HS-27A (cell line): ENCODE results near the gene CYB5R4.
"Not testable (repeated sequence)": the region's sequence is repeated elsewhere in the genome, so short reads cannot be mapped to it uniquely, and the experiment has no call there.

Experiments used
- DNase-seq: peaks from one replicate; pipeline ENCODE4 v3.0.0-alpha.2; 2012; ENCODE audit warnings: low read depth, missing footprints

CYB5R4 gene

DNA sequence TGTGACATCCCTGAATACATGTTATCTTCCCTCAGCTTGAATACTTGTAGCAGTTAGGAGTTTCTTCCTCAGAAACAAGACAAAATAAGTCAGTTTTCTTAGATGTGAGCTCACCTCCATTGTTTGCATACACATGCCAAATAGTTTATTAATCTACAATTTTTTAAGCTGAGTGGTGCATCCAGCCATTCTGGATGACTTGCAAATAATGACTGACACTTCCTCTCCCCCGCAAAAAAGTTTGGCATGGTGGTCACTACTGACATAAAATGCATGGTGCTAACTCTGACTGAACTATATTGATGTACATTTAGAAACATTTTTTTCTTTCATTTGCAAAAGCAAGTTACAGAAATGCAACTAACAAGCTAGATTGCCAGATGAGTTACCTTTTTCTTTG, 55.5 kb downstream of the CYB5R4 start:
- no peak for DNase-seq

DNA sequence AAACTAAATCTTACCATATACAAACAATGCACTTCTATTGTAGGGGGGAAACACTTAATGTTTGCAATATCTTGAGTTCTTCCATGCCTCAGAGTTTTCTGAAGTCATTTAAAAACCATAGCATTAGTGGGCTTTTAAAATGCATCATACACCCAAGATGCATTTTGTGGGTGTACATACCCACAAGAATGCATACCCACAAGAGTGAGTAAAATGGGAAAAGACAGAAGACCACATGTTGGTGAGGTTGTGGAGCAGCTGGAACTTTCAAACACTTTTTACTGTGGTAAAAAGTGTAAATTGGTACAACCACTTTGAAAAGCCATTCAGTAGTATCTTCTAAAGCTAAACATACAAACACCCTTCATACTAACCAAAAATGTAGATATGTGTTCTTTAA, 57.5 kb downstream of the CYB5R4 start:
- no peak for DNase-seq

DNA sequence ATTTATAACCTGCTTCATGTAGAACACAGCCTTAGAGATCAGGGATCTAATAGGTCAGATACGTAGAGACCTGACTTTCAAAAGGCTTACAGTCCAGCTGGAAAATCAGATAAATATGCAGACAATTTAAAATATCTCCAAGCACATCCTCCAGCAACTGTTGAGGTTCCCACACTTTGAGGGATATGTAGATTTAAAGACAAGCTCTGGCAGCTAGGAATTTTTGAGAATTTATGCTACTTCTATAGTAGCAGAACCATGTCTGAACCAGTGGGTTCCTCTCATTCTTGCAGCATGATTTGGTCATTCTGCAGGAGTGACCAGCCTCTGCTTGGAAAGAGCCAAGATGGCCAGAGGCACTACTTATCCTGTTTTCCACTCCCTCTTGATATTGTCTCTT, 60.5 kb downstream of the CYB5R4 start:
- DNase-seq = no peak

DNA sequence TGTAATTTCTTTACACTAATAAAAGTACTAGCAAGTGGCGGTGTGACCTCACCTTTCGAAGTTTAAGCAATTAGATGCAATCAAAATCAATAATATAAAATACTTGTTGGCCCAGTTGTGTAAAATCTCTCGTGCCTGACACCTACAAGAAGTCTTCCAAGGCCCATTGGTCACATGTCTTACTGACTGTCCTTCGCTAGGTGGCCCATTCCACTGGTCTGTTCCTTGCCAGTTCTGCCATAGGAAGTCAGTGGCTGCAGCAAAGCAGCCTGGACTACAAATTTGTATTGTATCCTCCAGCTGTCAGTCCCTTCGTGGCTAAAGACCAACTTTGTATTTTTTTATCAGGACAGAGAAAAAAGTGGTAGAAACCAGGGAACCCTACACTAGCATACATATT, 61.8 kb downstream of the CYB5R4 start:
- no peak for DNase-seq

DNA sequence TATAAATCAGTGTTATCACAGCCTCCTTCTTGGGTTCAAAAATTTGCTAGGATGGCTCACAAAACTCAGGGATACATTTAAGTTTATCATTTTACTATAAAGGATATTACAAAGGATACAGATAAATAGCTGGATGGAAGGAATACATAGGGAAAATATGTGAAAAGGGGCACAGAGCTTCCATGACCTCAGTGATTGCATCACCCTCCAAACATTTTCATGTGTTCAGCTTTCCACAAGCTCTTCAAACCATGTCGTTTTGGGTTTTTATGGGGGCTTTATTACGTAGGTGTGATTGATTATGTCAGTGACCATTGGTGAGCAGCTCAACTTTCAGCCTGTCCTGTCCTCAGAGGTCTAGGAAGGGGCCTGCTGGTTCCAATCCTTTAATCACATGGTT, 68.0 kb downstream of the CYB5R4 start:
- no peak for DNase-seq

DNA sequence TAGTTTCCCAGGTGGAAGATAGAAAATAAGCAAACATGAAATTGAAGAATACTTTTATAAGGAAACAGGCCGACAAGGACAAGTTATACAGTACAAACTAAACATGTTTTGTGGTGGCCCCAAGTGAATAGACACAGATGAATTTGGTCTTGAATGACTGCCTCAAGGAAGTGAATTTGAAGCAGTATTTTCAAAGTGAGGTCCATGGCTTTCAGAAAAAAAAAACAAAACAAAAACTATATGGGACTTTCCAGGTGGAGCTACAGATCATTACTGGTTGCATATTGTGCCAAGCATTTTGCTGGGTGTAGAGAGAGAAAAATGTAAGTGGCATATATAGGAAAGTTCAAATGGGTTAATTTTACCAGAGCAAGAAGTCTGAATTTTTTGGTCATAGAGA, 68.8 kb downstream of the CYB5R4 start:
- no peak for DNase-seq

DNA sequence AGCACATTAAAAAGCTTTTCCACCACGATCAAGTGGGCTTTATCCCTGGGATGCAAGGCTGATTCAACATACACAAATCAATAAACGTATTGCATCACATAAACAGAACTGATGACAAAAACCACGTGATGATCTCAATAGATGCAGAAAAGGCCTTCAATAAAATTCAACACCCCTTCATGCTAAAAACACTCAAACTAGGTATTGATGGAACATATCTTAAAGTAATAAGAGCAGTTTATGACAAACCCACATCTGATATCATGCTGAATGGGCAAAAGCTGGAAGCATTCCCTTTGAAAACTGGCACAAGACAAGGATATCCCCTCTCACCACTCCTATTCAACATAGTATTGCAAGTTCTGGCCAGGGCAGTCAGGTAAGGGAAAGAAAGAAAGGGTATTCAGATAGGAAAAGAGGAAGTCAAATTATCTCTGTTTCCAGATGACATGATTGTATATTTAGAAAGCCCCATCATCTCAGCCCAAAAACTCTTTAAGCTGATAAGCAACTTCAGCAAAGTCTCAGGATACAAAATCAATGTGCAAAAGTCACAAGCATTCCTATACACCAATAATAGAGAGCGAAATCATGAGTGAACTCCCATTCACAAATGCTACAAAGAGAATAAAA, 86.8 kb downstream of the CYB5R4 start:
- not testable (repeated sequence) for DNase-seq

DNA sequence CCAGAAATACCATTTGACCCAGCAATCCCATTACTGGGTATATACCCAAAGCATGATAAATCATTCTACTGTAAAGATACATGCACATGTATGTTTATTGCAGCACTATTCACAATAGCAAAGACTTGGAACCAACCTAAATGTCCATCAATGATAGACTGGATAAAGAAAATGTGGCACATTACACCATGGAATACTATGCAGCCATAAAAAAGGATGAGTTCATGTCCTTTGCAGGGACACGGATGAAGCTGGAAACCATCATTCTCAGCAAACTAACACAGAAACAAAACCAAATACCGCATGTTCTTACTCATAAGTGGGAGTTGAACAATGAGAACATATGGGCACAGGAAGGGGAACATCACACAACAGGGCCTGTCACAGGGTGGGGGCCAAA, 88.5 kb downstream of the CYB5R4 start:
- DNase-seq = not testable (repeated sequence)

DNA sequence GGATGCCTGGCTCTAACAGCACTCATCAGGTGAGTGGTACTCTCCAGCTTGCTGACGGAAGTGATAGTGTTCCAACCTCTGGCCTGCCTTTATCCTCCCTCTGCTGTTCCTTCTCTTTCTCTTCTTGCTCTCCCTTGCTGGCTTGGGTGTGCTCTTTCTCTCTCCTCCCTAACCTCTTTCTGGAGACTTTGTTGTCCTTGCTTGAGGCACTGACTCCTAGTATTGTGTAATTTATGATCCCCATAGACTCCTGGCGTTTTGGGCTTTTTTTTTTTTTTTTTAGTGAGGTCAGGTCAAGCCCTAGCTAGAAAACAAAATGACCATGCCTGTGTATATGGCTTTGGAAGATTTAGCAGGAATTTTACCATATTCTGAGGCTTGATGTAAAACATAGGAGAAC, 89.4 kb downstream of the CYB5R4 start:
- DNase-seq = no peak

DNA sequence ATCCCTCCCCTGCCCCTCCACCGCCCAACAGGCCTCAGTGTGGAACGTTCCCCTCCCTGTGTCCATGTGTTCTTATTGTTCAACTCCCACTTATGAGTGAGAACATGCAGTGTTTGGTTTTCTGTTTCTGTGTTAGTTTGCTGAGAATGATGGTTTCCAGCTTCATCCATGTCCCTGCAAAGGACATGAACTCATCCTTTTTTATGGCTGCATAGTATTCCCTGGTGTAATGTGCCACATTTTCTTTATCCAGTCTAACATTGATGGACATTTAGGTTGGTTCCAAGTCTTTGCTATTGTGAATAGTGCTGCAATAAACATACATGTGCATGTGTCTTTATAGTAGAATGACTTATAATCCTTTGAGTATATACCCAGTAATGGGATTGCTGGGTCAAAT, 91.9 kb downstream of the CYB5R4 start:
- DNase-seq = not testable (repeated sequence)

DNA sequence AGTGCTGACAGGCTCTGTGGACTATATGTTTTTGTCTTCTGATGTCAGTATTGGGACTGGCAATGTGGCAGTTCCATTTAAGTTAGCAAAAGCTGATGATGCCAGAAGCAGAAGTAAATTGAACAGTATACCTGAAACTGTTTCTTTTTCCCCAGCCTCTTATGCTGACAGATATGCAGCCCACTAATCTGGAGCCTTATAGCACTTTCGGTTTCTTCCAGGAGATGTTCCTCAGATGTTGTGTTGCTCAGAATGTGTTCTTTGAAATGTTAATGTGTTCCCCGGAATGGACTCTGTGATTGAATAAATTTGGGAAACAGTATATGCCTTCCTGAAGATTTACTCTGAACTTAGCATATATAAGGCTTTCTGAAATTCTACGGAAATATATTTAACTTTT, 93.3 kb downstream of the CYB5R4 start:
- DNase-seq = no peak

DNA sequence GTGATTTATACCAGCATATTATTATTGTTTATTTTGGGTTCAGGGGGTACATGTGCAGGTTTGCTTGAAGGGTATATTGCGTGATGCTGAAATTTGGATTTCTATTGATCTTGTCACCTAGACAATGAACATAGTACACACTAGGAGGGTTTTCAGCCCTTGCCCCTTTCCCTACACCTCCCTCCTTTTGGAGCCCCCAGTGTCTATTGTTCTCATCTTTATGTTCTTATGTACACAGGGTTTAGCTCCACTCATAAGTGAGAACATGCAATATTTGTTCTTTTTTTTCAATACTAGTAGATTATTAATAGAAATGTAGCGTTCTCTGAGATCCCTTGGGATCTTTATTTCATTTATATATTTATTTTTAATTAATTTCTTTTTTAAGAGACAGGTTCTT, 94.9 kb downstream of the CYB5R4 start:
- DNase-seq = no peak

DNA sequence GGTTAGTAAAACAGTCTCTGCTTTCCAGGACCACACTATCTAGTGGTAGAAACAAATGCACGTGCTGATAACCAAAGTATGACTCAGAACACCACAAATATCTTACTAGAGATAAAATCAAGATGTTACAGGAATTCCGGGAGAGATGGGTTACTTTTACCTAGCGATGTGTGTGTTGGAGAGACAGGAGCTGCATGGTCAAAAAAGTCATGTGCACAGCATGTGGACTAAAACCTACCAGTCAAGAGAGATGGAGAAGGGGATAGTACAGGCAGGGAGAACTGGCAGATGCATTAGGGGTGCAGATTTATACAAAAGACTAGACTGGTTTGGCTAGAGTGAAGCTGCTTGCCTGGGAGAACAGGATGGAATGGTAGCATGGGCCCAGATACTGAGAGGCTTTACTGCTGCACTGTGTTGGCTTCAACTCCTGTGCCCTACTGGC, 98.8 kb downstream of the CYB5R4 start:
- DNase-seq = no peak

DNA sequence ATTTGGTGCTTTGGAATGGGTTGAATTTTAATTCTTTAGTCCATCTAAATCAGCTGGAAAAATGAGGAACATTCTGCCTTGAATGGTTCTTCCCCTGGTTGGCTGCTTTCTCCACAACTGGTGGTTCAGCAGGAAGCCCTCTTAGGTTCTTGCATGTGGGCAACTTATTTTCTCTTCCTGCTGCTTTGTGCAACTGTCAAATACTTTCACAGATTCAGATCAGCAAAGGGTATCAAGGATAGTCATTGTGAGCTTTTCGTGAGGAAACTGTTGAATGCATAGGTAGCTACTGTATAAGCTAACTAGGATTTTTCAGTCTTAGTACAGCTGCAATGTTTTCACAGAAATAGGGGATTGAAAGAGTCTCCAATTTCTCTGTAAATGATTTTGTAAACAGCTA, 101.2 kb downstream of the CYB5R4 start:
- no peak for DNase-seq

DNA sequence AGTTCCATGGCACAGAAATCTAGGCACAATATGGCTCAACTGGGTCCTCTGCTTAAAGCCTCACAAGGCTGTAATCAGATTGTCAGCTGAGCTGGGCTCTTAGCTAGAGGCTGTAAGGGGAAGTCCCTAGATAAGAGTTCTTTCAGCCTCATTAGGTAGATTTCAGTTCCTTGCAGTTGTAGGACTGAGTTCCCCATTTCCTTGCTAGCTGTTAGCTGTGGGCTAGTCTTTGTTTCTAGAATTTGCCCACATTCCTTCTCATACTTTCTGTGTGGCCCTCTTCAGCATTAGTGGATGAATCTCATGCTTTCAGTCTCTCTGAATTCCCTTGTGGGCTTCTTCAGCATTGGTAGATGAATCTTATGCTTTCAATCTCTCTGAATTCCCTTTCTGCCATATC, 103.1 kb downstream of the CYB5R4 start:
- no peak for DNase-seq

DNA sequence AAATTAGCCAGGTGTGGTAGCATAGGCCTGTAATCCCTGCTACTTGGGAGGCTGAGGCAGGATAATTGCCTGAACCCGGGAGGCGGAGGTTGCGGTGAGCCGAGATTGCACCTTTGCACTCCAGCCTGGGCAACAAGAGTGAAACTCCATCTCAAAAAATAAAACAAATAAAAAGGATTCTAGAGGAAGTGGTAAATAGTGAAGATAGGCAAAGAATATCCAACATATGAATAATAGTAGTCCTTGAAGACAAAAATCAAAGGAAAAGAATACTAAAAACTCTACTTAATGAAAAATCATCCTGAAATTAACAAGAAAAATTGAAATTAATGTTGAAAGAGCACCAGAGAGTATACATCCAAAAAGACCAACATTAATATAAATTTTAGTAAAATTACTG, 107.0 kb downstream of the CYB5R4 start:
- DNase-seq = no peak

DNA sequence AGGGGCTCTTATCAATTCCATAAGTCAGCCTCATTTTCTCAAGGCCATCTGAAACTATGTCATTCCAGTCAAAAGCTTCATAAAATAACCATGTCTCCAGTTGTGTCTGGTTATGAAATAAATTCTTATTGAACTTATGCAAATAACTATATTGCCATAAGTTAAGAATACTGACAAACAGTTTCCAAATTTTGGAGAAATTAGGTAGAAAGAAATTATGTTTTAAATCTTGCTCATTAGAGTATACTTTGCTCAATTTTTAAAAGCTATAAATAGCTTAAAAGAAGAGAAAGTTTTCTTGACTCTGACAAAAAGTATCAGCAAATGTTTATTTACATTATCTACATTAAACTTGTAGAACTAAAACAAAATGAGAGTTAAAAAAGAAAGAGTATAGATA, 111.1 kb downstream of the CYB5R4 start:
- no peak for DNase-seq

DNA sequence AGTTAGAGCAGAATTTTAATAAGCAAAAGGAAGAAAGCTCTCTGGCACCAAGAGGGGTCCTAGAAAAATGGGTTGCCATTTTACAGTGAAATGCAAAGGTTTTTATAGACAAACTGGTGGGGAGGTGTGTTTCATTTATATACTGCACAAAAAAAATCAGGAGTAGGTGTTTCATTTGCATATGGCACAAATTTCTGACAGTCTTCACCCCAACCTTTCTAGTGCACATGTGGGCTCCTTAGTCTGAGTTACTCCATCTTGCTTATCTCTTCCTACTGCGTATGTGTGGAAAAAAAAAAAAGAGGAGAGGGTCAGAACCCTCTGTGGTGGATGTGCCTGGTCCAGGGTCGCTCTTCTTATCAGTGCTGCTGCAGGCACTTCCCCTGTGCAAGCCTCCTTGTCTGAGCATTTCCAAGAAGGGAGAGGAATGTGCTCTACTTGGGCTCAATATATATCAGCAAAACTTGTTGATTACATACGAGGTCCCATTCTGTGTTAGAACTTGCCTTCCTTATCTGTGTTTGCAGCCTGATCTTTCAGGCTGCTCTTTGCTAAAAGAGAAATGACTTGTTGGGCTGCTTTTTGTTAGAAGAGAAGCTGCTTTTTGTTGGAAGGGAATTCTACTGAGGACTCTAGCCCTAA, 115.0 kb downstream of the CYB5R4 start:
- DNase-seq = no peak

DNA sequence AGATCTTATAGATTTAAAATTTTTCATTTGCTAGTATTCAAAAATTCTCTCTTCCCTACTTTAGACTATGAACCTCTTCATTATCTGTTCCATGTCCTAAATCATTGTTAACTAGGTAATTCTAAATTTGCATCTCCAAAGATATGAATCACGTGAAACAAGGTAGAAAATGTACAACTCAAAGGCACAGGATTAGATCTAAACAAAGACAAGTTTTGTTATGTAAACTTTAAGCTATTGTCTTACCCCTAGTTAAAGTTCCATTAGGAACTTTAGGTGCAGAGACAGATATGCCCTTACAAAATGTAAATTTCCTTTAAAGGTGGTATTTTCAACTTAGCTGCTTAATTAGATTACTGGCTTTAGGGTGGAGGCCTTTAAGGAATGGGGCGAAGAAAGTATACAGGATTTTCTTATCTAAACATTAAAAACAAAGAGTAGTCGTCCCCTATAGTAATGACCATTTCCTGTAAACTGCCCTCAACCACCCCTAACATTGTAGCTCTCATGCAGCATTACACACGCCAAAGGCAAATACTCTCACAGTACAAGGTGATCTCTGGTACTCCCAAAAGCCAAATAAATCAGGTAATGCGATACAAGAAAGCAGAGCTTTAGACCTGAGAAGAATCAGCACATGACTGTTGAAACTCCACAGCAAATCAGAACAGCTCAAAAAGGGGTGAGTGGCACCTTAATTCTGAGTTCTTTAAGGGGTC, 116.7 kb downstream of the CYB5R4 start:
- no peak for DNase-seq

DNA sequence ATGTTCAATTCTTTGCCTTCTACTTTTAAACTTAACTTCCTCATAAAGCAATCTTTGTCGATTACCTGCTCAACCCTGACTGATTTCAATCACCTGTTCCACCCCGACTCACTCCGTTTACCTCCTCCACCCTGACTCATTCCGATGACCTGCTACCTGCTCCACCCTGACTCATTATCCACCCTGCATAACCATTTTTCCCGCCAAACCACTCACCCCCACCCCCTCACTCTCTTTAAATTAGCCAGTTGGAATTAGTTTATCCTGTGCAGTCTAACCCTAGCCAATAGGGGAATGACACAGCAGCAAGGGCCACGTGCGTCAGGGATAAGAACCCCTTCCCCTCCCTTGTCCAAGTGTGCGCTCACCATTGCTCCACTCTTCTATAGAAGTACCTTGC, 117.4 kb downstream of the CYB5R4 start:
- no peak for DNase-seq

DNA sequence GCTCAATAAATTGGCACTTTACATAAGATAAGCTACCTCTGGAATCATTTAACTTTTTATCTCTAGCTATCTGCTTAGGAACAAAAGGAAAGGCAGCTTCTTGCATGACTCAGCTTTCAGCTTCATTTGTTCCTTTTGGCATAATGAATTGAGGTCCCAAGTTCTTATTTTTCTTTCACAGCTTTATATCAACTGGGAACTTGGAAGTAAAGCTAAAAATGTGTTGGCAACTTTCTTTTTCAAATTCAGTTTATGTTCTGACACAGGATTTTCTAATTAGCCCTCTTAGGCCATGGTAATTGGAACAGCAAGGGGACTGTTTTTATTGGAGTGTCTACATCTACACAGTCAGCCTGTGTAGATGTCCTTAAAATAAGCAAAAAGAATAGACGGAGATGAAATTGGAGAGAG, 118.8 kb downstream of the CYB5R4 start:
- no peak for DNase-seq

DNA sequence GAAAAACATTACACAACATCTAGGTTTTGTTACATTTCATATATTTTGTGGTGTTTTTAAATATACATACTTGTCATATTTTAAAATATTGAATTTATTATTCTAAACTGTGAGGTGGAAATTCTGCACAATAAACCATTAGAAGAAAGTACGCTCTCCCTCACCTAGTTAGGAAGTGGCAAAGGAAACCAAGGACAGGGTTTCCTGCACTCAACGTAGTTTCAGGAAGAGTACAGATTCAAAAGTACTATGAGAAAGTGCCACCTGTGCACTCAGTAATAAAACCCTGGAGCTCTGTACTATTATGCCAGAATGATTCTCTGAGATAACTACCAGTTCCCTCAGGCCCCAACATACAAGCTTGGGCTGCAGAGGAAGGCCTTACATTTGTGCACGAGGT, 119.5 kb downstream of the CYB5R4 start:
- no peak for DNase-seq

DNA sequence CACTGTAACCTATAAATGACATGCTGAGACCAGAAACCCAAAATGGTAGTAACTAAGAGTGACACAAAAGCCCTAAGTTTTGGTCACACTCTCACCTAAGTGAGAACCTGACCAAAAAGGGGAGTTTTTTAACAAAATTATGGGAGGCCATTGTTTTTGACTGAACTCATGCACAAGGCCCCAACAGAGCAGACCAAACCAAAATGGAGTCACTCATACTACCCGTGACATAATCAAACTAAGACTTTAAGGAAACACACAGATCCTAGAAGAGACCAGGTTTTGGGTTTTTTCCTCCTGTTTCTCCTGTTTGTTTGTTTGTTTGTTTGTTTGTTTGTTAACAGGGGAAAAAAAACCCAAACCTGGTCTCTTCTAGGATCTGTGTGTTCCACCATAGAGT, 124.9 kb downstream of the CYB5R4 start:
- no peak for DNase-seq

DNA sequence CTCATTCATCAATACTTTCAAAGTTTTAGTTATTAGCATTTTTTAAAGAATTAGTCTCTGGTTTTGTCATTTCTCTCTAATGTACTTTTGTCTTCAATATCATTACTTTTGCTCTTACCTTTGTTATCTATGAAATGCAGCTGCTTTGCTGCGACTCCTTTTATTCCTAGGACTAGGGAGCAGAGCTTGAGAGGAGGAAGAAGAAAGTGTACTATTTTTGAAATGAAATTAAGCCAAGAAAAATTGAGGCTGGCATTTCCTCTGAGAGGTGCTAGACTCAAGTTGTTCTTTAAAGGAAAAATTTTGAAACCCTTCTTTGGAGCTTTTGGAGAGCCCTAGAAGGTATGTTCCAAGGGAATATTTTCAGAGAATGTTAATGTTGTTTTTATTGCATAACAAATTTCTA, 125.8 kb downstream of the CYB5R4 start:
- DNase-seq = no peak
